Mucosa of gallbladder (tissue), 1 donor: ENCODE results near the gene PLA1A. TPM values are rescaled to one million over a fixed set of nuclear protein-coding genes. Genes with fewer than 3 reads are reported as not detected.
A peak's percentile ranks its signal among the peaks of the same experiment; 100 is the strongest.

ENCODE experiments used
- DNase-seq: peaks from one replicate; pipeline ENCODE4 v3.0.0-alpha.2; 2020; ENCODE audit warnings: low spot score
- total RNA-seq: library from RNA; stranded (reverse); gene quantifications from one replicate; pipeline ENCODE4 v1.2.1, GENCODE V29; 2021
- donor health status: DM: no; HTN: no; CAD: no.

Gene PLA1A
- total RNA-seq, 1 donor from 2014 or later, result 1.6 TPM

GRCh38 chr3:119636891-119637611 lies 39.4 kb downstream of the PLA1A start:
- DNase-seq, result no peak

GRCh38 chr3:119637679-119638477 lies 40.2 kb downstream of the PLA1A start:
- DNase-seq, result no peak

- no peak for DNase-seq
Observed at GRCh38 chr3:119639494-119640350, 42.0 kb downstream of the PLA1A start.

- no peak for DNase-seq
Observed at GRCh38 chr3:119641416-119641815, 43.7 kb downstream of the PLA1A start.

- no peak for DNase-seq
Observed at GRCh38 chr3:119642746-119643473, 45.2 kb downstream of the PLA1A start.

- DNase-seq, result no peak
Observed at GRCh38 chr3:119643528-119643927, 45.8 kb downstream of the PLA1A start.

- DNase-seq, result no peak
Observed at GRCh38 chr3:119644481-119644880, 46.8 kb downstream of the PLA1A start.

GRCh38 chr3:119645813-119646212 lies 48.1 kb downstream of the PLA1A start:
- no peak for DNase-seq

- no peak for DNase-seq
Observed at GRCh38 chr3:119647171-119647570, 49.5 kb downstream of the PLA1A start.

GRCh38 chr3:119647843-119648575 lies 50.3 kb downstream of the PLA1A start:
- no peak for DNase-seq

- DNase-seq, result no peak
Observed at GRCh38 chr3:119649761-119650160, 52.1 kb downstream of the PLA1A start.

- DNase-seq, result no peak
Observed at GRCh38 chr3:119652306-119653033, 54.8 kb downstream of the PLA1A start.

- no peak for DNase-seq
Observed at GRCh38 chr3:119653876-119654275, 56.2 kb downstream of the PLA1A start.

GRCh38 chr3:119657887-119658702 lies 60.4 kb downstream of the PLA1A start:
- DNase-seq, result no peak

- no peak for DNase-seq
Observed at GRCh38 chr3:119658994-119659393, 61.3 kb downstream of the PLA1A start.

GRCh38 chr3:119659606-119660291 lies 62.1 kb downstream of the PLA1A start:
- no peak for DNase-seq

GRCh38 chr3:119660474-119661440 lies 63.1 kb downstream of the PLA1A start, which contains the start of gene POPDC2:
Gene POPDC2, minus strand, starts transcription at chr3:119660589. Its CDS starts 166 bp downstream, at chr3:119660423.
- peak; percentile 33 for DNase-seq
